ENCODE results near the gene FURIN. TPM values are rescaled to one million over a fixed set of nuclear protein-coding genes. Genes with fewer than 3 reads are reported as not detected.
"Not testable (repeated sequence)": the region's sequence is repeated elsewhere in the genome, so short reads cannot be mapped to it uniquely, and the experiment has no call there.

Gene FURIN
- total RNA-seq, 1 experiment from 2014 or later = 60.0 TPM

DNA sequence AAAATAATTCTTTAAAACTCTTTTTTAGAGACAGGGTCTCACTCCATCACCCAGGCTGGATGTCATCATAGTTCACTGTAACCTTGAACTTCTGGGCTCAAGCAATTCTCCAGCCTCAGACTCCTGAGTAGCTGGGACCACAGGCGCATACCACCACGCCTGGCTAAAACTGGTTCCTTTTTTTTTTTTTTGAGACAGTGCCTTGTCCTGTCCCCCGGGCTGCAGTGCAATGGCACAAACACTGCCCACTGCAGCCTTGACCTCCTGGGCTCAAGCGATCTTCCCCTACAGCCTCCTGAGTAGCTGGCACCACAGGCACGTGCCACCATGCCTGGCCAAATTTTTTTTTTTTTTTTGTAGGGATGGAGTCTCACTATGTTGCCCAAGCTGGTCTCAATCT, 23.7 kb upstream of the FURIN start:
- DNase-seq (ENCODE audit: low spot score) = no peak

- DNase-seq (ENCODE audit: low spot score) = peak; percentile 84
Observed at GRCh38 chr15:90845201-90845949, 23.0 kb upstream of the FURIN start.

GRCh38 chr15:90849424-90849823, 19.0 kb upstream of the FURIN start:
- not testable (repeated sequence) for DNase-seq (ENCODE audit: low spot score)

GRCh38 chr15:90851114-90851513, 17.3 kb upstream of the FURIN start:
- DNase-seq (ENCODE audit: low spot score) = no peak

DNA sequence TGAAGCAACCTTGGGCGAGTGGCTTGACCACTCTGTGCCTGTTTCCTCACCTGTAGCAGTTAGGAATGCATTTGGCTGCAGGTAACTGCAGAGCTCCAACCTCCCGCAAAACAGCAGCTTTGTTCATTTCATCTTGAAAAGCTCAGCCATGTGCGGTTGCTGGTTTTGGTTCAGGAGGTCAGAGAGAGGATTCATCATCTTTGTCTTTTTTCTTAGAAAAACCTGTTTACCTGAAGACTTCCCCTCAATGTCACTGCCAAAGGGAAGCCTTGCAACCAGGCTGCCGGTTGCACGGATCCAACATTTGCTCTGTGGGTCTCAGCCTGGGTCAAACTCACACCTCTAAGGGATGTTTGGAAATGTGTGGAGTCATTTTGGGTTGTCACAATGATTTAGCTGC, 16.4 kb upstream of the FURIN start:
- DNase-seq (ENCODE audit: low spot score) = no peak

DNA sequence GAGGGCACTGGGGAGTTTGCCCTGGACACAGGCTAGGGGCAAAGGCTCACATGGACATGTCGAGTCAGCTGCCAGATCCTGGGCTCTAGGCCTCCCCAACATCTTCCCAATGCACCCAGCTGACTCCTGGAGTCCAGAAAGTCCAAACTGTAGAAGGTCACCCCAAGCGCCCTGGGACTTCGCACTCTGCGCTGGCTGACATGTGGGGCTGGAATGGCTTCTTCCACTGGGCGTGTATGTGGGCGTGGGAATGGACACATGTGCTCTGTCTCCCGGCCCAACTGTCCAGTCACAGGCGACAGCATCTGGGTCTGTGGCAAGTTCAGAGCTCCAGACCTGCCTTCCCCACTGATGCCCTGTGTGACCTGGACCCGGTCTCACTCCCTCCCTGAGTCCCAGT, 13.2 kb upstream of the FURIN start:
- DNase-seq (ENCODE audit: low spot score) = no peak

DNA sequence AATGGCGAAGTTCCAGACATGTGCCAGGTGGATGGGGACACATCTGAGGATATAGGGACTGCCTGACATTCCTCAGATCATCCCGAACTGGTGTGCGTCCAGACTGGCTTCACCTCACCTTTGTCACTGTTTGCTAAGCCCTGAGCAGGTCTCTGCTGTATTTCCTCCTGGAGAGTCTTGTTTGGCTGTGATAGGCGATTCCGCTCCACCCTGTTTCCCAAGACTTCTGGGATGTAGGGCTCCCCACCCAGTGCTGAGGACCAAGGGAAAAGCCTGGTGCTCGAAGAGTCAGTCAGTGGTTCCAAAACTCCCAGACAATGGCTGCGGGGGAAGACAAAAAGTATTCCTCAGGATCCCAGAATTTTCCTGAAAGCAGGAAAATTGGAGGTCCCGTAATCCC, 11.1 kb upstream of the FURIN start:
- no peak for DNase-seq (ENCODE audit: low spot score)

DNA sequence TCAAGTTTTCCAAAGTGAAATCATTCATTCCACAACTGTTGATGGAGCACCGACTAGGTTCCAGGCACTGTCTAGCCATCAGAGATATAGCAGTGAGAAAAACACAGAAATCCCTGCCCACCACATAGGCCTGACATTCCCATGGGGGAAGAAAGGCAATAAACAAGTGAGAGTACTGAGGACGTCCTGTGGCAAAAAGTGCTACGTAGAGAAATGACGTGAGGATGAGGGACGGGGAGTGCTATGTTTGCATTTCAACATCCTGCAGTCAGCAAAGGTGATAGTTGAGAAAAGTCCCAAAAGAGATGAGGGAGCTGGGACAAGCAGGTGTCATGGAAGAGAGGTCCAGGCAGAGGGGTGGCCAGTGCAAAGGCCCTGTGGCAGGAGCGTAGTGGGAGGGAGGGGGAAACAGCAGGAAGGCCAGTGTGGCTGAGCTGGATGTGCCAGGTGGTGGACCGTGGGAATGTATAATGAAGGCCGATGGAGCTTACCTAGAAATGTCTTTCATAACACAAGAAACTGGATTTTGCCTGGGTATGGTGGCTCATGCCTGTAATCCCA, 10.4 kb upstream of the FURIN start:
- DNase-seq (ENCODE audit: low spot score) = no peak

DNA sequence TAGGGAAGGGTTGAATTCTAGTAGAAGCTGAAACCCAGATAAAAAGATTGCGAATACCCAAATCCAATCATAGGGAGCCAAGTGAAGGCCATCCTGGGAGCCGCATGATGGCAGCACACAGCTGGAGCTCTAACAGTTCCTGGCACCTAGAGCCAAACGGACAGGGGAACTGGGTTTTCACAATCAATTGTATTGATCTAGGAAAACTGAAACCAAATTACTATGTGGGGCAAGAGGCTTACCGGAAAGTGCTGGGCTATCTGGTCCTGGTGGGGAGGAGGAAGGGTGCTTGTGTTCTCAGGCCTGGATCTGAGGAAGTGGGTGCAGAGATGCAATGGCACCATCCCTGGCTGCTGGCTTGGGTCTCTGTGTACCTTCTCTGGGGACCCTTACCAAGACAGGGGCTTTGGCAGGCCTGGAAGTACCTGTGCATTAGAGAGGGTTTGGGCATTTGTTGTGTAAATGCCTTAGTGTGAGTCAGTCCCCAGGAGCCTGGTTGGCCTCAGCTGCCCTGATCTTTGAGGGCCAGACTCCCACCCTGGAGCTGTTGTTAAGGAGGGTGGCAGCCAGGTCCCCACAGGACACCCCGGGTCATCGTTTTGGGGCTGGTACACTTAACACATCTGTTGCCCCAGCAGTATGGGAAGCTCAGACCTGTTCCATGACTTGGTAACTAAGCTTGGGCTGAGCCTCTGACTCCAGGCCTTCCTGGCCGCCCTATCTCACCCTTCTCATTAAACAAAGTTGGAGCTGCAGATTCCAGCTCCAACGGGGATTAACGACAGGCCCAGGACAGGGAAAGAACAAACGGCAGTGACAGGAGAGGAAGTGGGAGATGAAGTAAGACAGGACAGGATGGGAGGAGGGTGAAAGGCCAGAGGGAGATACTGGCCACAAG, 8.9 kb upstream of the FURIN start:
- DNase-seq (ENCODE audit: low spot score) = no peak

GRCh38 chr15:90860450-90860849, 7.9 kb upstream of the FURIN start:
- DNase-seq (ENCODE audit: low spot score) = no peak

DNA sequence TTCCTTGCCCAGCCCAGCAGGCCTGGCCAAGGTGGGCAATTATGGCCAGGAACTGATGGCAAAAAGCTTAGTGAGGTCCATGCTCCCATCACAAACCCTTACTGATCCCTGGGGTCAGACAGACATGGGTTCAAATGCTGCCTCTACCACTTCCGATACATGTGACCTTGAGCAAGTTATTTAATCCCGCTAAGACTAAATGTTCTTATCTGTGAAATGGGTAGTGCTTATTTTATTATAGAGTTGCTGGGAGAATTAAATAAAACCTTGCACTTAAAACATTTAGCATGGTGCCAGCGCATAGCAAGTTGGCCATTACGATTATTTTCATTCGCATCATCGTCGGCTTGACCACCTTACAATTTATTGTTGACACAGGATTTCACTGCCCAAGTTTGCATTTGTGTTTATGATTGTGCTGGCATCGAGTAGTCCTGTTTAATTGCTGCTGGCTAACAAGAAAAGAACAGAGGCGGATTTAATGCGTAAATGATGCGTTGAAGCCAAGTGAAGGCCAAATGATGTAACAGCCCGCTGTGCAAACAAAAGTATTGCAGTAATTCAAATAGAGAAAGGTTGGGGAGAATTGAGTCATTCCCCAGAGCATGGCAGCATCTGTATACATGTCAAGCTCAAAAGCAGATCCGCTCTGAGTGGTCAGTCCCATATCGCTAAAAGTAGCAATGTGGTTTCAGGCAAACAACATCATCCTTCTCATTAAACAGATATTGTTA, 7.3 kb upstream of the FURIN start:
- DNase-seq (ENCODE audit: low spot score) = peak; percentile 28

DNA sequence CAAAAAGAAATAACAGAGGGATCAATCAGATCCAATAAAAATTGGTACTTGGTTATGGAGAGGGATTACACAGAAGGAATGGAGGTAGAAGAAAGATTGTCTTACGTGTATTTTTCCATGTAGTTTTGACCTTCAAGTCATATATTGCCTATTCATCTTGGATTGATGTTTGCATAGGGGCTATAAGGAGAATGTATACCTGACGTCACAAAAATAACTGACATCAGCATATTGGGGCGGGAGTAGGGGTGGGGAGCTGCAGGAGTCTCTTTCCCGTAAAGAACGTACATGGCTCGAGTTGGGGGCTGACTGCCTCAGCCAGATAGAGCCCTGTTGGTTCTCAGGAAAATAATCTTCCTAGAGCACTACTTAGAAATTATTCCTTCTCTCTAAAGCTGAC, 5.9 kb upstream of the FURIN start:
- no peak for DNase-seq (ENCODE audit: low spot score)

DNA sequence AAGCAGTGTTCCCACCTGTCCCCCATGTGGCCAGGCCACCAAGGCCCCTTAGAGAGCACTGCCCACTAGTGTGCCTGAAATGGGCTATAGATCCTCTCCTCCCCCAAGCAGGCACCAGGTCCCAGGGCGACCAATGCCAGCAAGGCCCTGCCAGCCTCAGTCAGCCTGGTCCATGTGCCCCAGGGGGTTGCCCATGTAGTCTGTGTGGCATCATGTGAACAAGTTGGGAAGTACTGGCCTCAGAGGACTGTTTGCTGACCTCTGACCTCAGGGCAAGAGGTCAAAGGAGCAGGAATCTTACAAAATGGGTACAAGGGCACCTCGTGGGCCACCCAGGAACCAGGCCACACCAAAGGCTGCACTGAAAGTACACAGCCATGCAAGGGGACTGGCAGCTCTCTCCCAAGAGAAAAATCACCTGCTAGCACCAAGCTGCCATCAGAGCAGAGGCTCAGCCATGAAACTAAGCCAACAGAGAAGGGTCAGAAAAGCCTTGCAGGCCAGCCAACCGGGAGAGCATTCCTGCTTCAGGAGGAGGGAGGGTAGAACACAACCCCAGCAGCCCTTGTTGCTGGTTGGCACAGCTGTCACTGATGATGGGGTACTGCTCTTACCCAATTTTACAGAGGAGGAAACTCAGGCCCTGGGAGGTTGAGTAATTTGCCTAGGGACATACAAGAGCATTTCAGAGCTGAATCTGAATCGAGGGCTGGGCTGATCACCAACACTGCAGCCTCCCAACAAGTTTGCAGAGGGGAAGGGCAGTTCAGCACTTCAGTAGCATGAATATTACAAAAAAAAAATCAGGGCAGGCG, 5.2 kb upstream of the FURIN start:
- DNase-seq (ENCODE audit: low spot score) = no peak

- DNase-seq (ENCODE audit: low spot score) = no peak
Observed at GRCh38 chr15:90863987-90864386, 4.4 kb upstream of the FURIN start.

DNA sequence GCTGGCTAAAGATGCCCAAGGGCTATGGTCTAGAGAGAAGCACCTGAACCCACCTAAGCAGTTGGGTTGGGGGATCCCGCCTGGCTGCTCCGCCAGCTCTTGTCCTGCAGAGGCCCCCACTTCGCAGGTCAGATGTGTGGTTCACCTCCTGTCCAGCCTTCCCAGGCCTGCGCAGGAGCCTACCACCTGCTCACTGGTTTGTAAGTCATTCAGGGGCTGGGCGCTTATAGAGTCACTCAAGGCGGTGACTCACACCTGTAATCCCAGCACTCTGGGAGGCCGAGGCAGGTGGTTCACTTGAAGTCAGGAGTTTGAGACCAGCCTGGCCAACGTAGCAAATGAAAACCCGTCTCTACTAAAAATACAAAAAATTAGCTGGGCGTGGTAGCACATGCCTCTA, 3.9 kb upstream of the FURIN start:
- DNase-seq (ENCODE audit: low spot score) = no peak

DNA sequence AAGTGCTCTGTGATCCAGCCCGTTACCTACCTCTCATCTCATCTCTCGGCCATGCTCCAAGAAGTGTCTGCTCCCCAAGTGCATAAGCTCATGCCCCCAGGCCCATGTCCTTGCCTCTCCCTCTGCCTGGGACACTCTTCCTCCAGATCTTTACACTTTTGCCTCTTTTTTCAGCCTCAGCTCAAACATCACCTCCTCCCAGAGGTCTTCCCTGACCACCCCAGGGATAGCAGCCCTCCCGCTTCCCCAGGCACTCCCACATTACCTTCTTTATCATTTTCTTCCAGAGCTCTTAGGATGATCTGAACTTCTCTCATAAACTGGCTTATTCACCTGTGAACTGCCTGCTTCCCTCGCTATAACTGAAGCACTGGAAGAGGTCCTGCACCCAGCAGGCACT, 2.7 kb upstream of the FURIN start:
- DNase-seq (ENCODE audit: low spot score) = no peak

- DNase-seq (ENCODE audit: low spot score) = no peak
Observed at GRCh38 chr15:90866161-90866715, 2.1 kb upstream of the FURIN start.

- DNase-seq (ENCODE audit: low spot score) = no peak
Observed at GRCh38 chr15:90866800-90867199, 1.6 kb upstream of the FURIN start.

GRCh38 chr15:90869140-90869541, 753 bp downstream of the FURIN start:
- no peak for DNase-seq (ENCODE audit: low spot score)

GRCh38 chr15:90869601-90870353, 1.4 kb downstream of the FURIN start:
- peak; percentile 97 for DNase-seq (ENCODE audit: low spot score)
